SK-N-SH (cell line): Measurements from ENCODE around the gene TTC32. TPM values are rescaled to one million over a fixed set of nuclear protein-coding genes. Genes with fewer than 3 reads are reported as not detected.

ENCODE experiments used
- CTCF ChIA-PET: fragments of 300-600, 350-600 bp; formaldehyde crosslinking; extraction: SDS; loops from one replicate; lab custom pipeline; 2021; lab: Yijun Ruan, JAX
- POLR2A ChIA-PET: fragments of 350-600 bp; sonication (Branson Sonifier 250); formaldehyde crosslinking; extraction: SDS; loops from one replicate; lab custom pipeline; 2020; ENCODE audit warnings: antibody characterized with exemption, inconsistent platforms; lab: Yijun Ruan, JAX
- DNase-seq: peaks from one replicate; pipeline ENCODE4 v3.0.0; 2012
- H2AFZ ChIP-seq: fragments of 200-600 bp; sonication (generic); 2 replicates; pipeline ENCODE4 v1.8.1; 2016; ENCODE audit warnings: antibody characterized with exemption, mild to moderate bottlenecking, low read depth
- H3F3A ChIP-seq: fragments of 200-600 bp; sonication (generic); replicated peaks from 2 replicates; pipeline ENCODE3; 2016; ENCODE audit warnings: antibody characterized with exemption, mild to moderate bottlenecking; ENCODE audit not compliant: insufficient read depth
- H3K27ac ChIP-seq, 2 experiments: fragments of 200-500 bp in 1 of 2; fragments of 200-600 bp in 1 of 2; sonication (Bioruptor generic) in 1 of 2; sonication (generic), shearing (Covaris generic) in 1 of 2; 2 replicates each; pipeline versions ENCODE4 v1.5.1 to v1.6.1; 2014 to 2016; ENCODE audit warnings: low read depth in 2 of 2, inconsistent platforms in 1 of 2, low read length in 1 of 2, mild to moderate bottlenecking in 1 of 2, mixed read lengths in 1 of 2
- H3K27me3 ChIP-seq: fragments of 200-600 bp; sonication (generic), shearing (Covaris generic); 2 replicates; pipeline ENCODE4 v1.6.1; 2016; ENCODE audit warnings: mixed run types; ENCODE audit not compliant: insufficient read depth
- H3K36me3 ChIP-seq, 2 experiments: fragments of 200-500 bp in 1 of 2; fragments of 200-600 bp in 1 of 2; sonication (Bioruptor generic) in 1 of 2; sonication (generic) in 1 of 2; replicated peaks in 1 of 2; 2 replicates each; pipeline versions ENCODE3 to v1.5.1; 2014 to 2016; ENCODE audit warnings: low read length in 1 of 2, mild to moderate bottlenecking in 1 of 2; ENCODE audit not compliant: insufficient read depth in 2 of 2, control insufficient read depth in 1 of 2
- H3K4me1 ChIP-seq, 2 experiments: fragments of 200-500 bp in 1 of 2; fragments of 200-600 bp in 1 of 2; sonication (Bioruptor generic) in 1 of 2; sonication (generic), shearing (Covaris generic) in 1 of 2; 2 replicates each; pipeline versions ENCODE4 v1.5.1 to v1.6.1; 2014 to 2016; ENCODE audit warnings: low read depth in 1 of 2, low read length in 1 of 2, mixed run types in 1 of 2; ENCODE audit not compliant: insufficient read depth in 2 of 2, control insufficient read depth in 1 of 2
- H3K4me2 ChIP-seq: fragments of 200-600 bp; sonication (generic), shearing (Covaris generic); 2 replicates; pipeline ENCODE4 v1.6.1; 2017; ENCODE audit warnings: mixed run types
- H3K4me3 ChIP-seq, 2 experiments: fragments of 200-500 bp in 1 of 2; fragments of 200-600 bp in 1 of 2; sonication (Bioruptor generic) in 1 of 2; sonication (generic), shearing (Covaris generic) in 1 of 2; 2 replicates each; pipeline versions ENCODE4 v1.5.1 to v1.8.1; 2014 to 2016; ENCODE audit warnings: low read depth in 2 of 2, inconsistent platforms in 1 of 2, low read length in 1 of 2, mild to moderate bottlenecking in 1 of 2, mixed read lengths in 1 of 2, moderate library complexity in 1 of 2
- H3K79me2 ChIP-seq: fragments of 200-600 bp; sonication (generic); 2 replicates; pipeline ENCODE4 v1.8.1; 2017; ENCODE audit warnings: mild to moderate bottlenecking; ENCODE audit not compliant: insufficient read depth
- H3K9ac ChIP-seq: fragments of 200-600 bp; sonication (generic); 2 replicates; pipeline ENCODE4 v1.6.1; 2017; ENCODE audit warnings: mixed run types
- H3K9me2 ChIP-seq: fragments of 200-600 bp; sonication (generic); 2 replicates; pipeline ENCODE4 v1.6.1; 2017; ENCODE audit warnings: mixed run types
- H3K9me3 ChIP-seq: fragments of 200-600 bp; sonication (generic); 2 replicates; pipeline ENCODE4 v1.6.1; 2017; ENCODE audit warnings: mixed run types, mild to moderate bottlenecking, moderate library complexity
- H4K20me1 ChIP-seq: fragments of 200-600 bp; sonication (generic); 2 replicates; pipeline ENCODE4 v1.6.1; 2017; ENCODE audit warnings: mild to moderate bottlenecking, mixed run types; ENCODE audit not compliant: insufficient read depth
- CHD2 ChIP-seq: fragments of 150-350 bp; IDR thresholded peaks from 2 replicates; pipeline ENCODE4 v1.6.1; 2018; ENCODE audit warnings: low read length; ENCODE audit not compliant: partially characterized antibody
- CTCF ChIP-seq: fragments of 200-600 bp; sonication (generic); IDR thresholded peaks from 2 replicates; pipeline ENCODE4 v1.6.1; 2017; ENCODE audit warnings: antibody characterized with exemption, mild to moderate bottlenecking, moderate library complexity
- EP300 ChIP-seq, 2 experiments: IDR thresholded peaks; 2 replicates each; pipeline versions ENCODE4 v1.4.0 to v1.6.1; 2012; ENCODE audit warnings: borderline replicate concordance in 1 of 2, low read depth in 1 of 2, low read length in 1 of 2
- GABPA ChIP-seq: IDR thresholded peaks from 2 replicates; pipeline ENCODE4 v1.4.0; 2012; ENCODE audit warnings: low read depth, mild to moderate bottlenecking
- JUND ChIP-seq: IDR thresholded peaks from 2 replicates; pipeline ENCODE4 v1.4.0; 2012
- NRF1 ChIP-seq: IDR thresholded peaks from 2 replicates; pipeline ENCODE4 v1.6.1; 2012; ENCODE audit warnings: low read depth, mild to moderate bottlenecking, low read length
- POLR2AphosphoS5 ChIP-seq: IDR thresholded peaks from 2 replicates; pipeline ENCODE4 v1.6.1; 2012; ENCODE audit warnings: low read depth, low read length
- RAD21 ChIP-seq: IDR thresholded peaks from 2 replicates; pipeline ENCODE4 v1.6.1; 2012; ENCODE audit warnings: mild to moderate bottlenecking, low read length
- RCOR1 ChIP-seq: fragments of 150-350 bp; IDR thresholded peaks from 2 replicates; pipeline ENCODE4 v1.6.1; 2017; ENCODE audit warnings: antibody characterized with exemption, low read length
- REST ChIP-seq: IDR thresholded peaks from 2 replicates; pipeline ENCODE4 v1.6.1; 2012; ENCODE audit warnings: mild to moderate bottlenecking, low read depth, low read length, moderate library complexity
- RXRA ChIP-seq: IDR thresholded peaks from 2 replicates; pipeline ENCODE4 v1.4.0; 2012; ENCODE audit warnings: low read depth, mild to moderate bottlenecking, borderline replicate concordance
- SMC3 ChIP-seq: IDR thresholded peaks from 2 replicates; pipeline ENCODE4 v1.6.1; 2012; ENCODE audit warnings: low read depth, low read length, improper control_type of control experiment
- TAF1 ChIP-seq: IDR thresholded peaks from 2 replicates; pipeline ENCODE4 v1.6.1; 2012; ENCODE audit warnings: low read depth, mild to moderate bottlenecking, low read length, moderate library complexity, borderline replicate concordance
- YY1 ChIP-seq: IDR thresholded peaks from 2 replicates; pipeline ENCODE4 v1.4.0; 2012; ENCODE audit warnings: low read depth, mild to moderate bottlenecking
- ZBTB33 ChIP-seq: IDR thresholded peaks from 2 replicates; pipeline ENCODE4 v1.4.0; 2012; ENCODE audit warnings: low read depth, borderline replicate concordance
- WGBS: methylation state at CpG from one replicate; pipeline ENCODE4 v1.1.6; 2017; ENCODE audit warnings: low lambda C conversion rate; 5-methylcytosine and 5-hydroxymethylcytosine counted together
- polyA plus RNA-seq, 3 experiments: library from polyadenylated mRNA; depleted of rRNA; stranded (reverse); fragments of >200 nt; gene quantifications; 2 replicates each; pipeline ENCODE4 v1.2.3, GENCODE V29; 2012

The TTC32 gene
- polyA plus RNA-seq, 1 of the 3 experiments (the other 2 are of a cell fraction), result 9.1 TPM

- H3K4me1 ChIP-seq, result peaks cover 0 to 4% of the 10 kb centered on the region in 2 experiments; a peak in 1 of 4 replicates
- H3K9ac ChIP-seq, result no peak overlapping the region
- H3K27me3 ChIP-seq, result peaks cover 5% of the 10 kb centered on the region; the same call in 1 of the 2 replicates
- H3K9me2 ChIP-seq, result no peaks in the 10 kb centered on the region
- no peak overlapping the region for H2AFZ ChIP-seq
- no peaks in the 10 kb centered on the region for H3K9me3 ChIP-seq
- H3K27ac ChIP-seq, result no peak overlapping the region
- TF ChIP-seq TAF1, result no peak
- no peak for TF ChIP-seq REST
- TF ChIP-seq RXRA, result no peak
- TF ChIP-seq NRF1, result no peak
- TF ChIP-seq EP300 (IDR thresholded peaks at IDR 0.05; ENCODE audit: borderline replicate concordance in 1 of 2, low read depth in 1 of 2, low read length in 1 of 2), result no peak
- TF ChIP-seq POLR2AphosphoS5, result no peak
- no peak for TF ChIP-seq GABPA
- TF ChIP-seq CHD2, result peak; percentile 27
- TF ChIP-seq YY1, result no peak
- peak; percentile 41; the same call in 1 of the 2 replicates for TF ChIP-seq RCOR1
- TF ChIP-seq CTCF, result peak; percentile 99
- peak; percentile 98 for TF ChIP-seq RAD21
- TF ChIP-seq JUND, result no peak
- peak; percentile 86 for TF ChIP-seq SMC3
- TF ChIP-seq ZBTB33, result 0 out of 2 replicates have a peak, but pooled peaks have one; percentile 29
- H4K20me1 ChIP-seq, result no peaks in the 10 kb centered on the region
- H3K4me2 ChIP-seq, result no peak overlapping the region
- ChIA-PET CTCF (interaction anchor here (0.6 to 3.6 kb wide), 64 partner anchors 10 to 1477 kb away, joined by 3 to 55 read pairs (median 3); partner anchors contain the start of gene OSR1), POLR2A (no interaction called here)
- DNase-seq, result peak; percentile 92
- H3K4me3 ChIP-seq, result peak overlapping the region in 1 of 2 experiments; percentile 33; a peak in 1 of 4 replicates
- H3F3A ChIP-seq, result no peaks in the 10 kb centered on the region
- H3K79me2 ChIP-seq, result no peaks in the 10 kb centered on the region
- no peaks in the 10 kb centered on the region for H3K36me3 ChIP-seq
- 41% methylated on average over 19 of the region's 33 CpGs for WGBS
These were observed 38.3 kb downstream of the TTC32 start for GRCh38 chr2:19863303-19864041.
